ENCODE results near the gene SUOX.
"Not testable (repeated sequence)": the region's sequence is repeated elsewhere in the genome, so short reads cannot be mapped to it uniquely, and the experiment has no call there.

The SUOX gene

GRCh38 chr12:55983232-55983842, 13.7 kb upstream of the SUOX start:
- DNase-seq (ENCODE audit: extremely low read depth, low read depth) = no peak
- TF ChIP-seq CTCF (IDR thresholded peaks at IDR 0.05; ENCODE audit: low read depth, low read length) = no peak

- no peak for DNase-seq (ENCODE audit: extremely low read depth, low read depth)
- no peak for TF ChIP-seq CTCF (IDR thresholded peaks at IDR 0.05; ENCODE audit: low read depth, low read length)
These were observed 12.2 kb upstream of the SUOX start for GRCh38 chr12:55984861-55985260.

GRCh38 chr12:55985341-55985740, 11.7 kb upstream of the SUOX start:
- TF ChIP-seq CTCF (IDR thresholded peaks at IDR 0.05; ENCODE audit: low read depth, low read length) = no peak
- no peak for DNase-seq (ENCODE audit: extremely low read depth, low read depth)

- DNase-seq (ENCODE audit: extremely low read depth, low read depth) = not testable (repeated sequence)
These were observed 11.1 kb upstream of the SUOX start for GRCh38 chr12:55985976-55986375.

GRCh38 chr12:55991110-55991509, 6.0 kb upstream of the SUOX start:
- no peak for TF ChIP-seq CTCF (IDR thresholded peaks at IDR 0.05; ENCODE audit: low read depth, low read length)
- DNase-seq (ENCODE audit: extremely low read depth, low read depth) = no peak

GRCh38 chr12:55993230-55993853, 3.7 kb upstream of the SUOX start:
- no peak for TF ChIP-seq CTCF (IDR thresholded peaks at IDR 0.05; ENCODE audit: low read depth, low read length)
- no peak for DNase-seq (ENCODE audit: extremely low read depth, low read depth)

- no peak for DNase-seq (ENCODE audit: extremely low read depth, low read depth)
- no peak for TF ChIP-seq CTCF (IDR thresholded peaks at IDR 0.05; ENCODE audit: low read depth, low read length)
These were observed 1.7 kb upstream of the SUOX start for GRCh38 chr12:55995366-55995765.

- TF ChIP-seq CTCF (IDR thresholded peaks at IDR 0.05; ENCODE audit: low read depth, low read length) = peak; percentile 83
- DNase-seq (ENCODE audit: extremely low read depth, low read depth) = no peak
These were observed 818 bp upstream of the SUOX start for GRCh38 chr12:55996201-55996714.

All from AG09319 (cell line).